GM21723 (cell line): Measurements from ENCODE around the gene RBKS.

Experiments
- ATAC-seq: cut with Tn5 transposase; IDR thresholded peaks from one replicate; pipeline ENCODE4 v1.9.1; 2021; ENCODE audit warnings: mild to moderate bottlenecking, moderate library complexity; ENCODE audit not compliant: unreplicated experiment

The RBKS gene

DNA sequence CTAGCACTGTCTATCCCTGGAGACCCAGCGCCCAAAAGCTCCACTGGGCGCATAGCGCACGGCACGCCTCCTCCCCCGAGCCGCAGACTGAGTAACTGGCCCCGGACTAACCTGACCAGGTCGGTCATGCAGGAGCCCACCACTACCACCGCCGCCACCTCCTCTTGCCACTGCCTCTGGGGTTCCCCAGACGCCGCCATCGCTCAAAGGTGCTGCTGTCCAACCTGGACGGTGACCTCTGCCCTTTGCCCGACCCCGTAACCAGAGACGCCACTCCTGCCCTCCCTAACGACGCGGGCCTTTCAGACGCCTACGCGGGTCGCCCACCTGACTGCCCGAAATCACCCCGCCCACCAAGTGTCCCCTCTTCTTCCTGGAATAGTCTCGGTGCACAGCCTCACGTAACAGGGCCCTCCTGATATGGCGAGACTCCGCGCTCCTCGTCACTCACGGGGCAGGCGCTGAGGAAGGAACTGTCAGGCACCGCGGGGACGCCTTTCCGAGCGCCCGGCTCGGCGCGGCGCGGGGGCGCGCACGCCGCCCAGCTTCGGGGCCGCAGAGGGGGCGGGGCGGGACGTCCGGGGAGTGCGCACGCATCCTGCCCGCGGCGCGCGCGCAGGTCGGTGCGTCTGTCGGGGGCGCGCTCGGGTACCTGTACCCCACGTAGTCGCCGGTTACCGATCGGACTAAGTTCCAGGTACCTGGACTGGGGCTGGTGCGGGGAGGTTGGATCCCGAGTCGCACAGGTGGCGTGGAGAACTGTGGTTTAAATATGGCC lies at the start of gene RBKS, which contains the start of gene BABAM2:
Gene RBKS, minus strand, starts transcription at position 242 of the 778 bp plus-strand sequence. Its CDS starts 42 bp downstream, at position 200.
Gene BABAM2, plus strand, starts transcription at position 584 of the 778 bp plus-strand sequence. CDS start 3,828 bp downstream, outside the sequence.
- ATAC-seq, result peak; percentile 82

DNA sequence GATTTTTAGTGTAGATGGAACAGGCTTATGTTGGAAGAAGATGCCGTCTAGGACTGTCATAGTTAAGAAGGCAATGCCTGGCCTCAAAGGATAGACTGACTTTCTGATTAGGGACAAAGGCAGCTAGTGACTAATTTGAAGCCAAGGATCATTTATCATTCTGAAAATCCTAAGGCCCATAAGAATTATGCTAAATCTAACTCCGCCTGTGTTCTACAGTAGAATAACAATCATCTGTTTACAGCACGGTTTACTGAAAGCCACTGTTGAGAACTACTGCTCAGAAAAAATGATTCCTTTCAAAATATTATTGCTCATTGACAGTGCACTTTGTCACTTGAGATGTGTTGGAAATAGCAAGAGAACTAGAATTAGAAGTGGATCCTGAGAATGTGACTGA lies 44.8 kb upstream of the RBKS start:
- ATAC-seq, result no peak

DNA sequence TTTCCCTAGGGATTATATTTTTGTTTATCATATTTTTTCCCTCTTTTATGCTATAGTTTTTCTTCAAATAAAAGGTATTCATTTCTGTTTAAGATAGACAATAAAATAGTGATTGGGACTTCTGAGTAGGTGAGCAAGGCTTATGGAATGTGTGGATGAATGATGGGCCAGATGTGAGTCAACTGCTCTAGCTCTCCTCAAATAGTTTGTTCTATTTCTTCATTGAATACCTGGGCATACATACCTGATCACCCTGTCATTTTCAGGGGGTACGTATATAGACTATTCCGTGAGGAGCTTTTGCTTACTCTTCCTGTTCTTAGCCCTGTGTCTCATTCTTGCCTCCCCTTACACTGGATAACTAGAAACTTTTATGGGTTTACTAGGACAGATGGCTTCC lies 42.2 kb upstream of the RBKS start:
- ATAC-seq, result no peak

DNA sequence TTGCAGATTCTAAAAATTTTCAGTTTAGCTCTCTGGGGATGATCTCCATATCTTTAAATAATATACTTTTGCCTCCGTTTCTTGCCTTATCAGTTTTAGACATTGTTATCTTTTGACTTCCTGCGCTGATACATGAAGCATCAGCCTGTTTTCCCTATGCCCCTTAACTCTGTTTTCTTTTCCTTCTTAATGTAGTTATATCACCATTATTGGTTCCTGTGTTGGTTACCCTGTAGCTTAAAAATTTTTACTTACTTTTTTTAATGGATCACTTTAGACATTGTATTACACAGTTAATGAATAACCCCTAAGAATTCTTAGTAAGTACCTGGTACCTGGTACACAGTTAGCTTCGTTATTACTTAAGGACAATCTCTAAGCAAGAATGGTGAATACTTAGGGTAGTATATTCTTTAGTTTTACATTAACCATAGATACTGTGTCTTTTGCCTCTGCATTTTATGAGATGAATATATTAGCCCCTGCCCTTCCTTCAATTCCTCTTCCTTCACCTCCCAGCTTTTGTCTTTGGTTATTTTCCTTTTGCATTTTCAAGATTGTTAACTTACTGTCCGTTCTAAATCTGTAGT lies 41.3 kb upstream of the RBKS start:
- no peak for ATAC-seq

DNA sequence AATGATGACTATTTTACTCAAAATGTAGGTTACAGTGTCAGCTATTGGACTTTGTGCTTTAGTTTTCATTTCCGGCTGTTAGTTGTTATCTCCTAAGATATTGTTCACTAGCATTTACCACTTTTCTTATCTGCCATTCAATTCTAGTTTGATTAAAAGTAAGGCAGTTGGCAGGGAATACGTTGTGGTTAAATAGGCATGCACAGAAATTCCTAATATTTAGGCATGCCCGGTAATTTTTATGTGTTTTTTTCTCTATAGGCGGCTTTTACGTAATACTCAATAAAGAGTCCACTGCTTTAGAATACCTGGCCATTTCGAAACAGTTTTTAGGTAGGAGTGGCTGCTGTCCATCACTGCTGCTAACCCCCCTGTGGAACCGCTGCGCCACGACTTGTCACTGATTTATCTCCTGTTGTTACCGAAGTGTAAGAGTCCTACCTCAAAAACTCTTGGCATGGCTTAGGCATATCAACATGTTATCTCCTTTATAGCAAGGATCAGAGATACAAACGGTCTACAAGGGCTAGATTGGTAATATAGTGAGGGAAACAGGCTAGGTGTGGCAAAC lies 39.8 kb upstream of the RBKS start:
- no peak for ATAC-seq

DNA sequence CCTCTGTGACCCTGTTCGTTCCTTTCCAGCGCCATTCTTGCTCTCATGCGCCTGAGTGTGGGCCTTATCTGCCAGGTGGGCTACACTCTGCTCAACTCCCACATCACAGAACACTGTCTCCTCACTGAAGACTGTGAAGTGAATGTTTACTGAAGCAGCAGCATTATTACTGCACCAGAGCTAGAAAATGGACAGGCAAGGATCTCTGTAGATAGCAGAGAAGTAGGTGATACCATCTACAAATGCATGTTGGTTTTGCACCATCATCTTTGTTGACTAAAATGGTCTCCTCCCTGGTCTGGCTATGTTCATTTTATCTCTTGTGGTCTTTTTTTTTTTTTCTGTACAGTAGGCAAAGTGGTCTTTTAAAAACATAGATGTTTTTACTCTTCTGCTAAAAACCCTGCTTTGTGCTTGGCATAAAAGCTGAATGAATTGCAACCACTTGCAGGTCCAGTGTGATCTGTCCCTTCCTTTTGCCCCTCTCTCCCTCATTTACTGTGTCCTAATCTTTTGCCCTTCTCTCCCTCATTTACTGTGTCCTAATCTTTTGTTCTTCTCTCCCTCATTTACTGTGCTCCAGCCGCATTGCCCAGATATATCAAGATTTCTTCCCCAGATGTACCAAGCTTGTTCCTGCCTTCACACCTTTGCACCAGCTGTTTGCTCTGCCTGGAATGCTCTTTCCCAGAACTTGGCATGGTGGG lies 35.7 kb upstream of the RBKS start:
- no peak for ATAC-seq

DNA sequence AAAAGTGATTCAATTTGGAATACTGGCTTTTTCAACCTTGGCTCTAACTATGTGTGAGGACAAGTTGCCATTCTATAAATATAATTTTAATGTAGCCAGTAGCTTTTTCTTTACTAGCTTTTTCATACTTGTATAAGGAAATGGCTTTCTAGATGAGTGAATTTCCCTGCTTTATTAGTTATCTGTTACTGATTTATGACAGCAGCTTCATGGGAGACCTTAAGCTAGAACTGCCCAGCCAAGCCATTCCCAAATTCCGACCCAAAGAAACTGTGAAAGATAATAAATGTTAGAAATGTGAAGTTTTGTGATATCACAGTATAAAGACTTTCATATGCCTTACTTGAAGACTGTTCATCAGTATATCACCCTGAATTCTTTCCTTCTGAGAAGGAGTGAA lies 32.7 kb upstream of the RBKS start:
- ATAC-seq, result no peak

DNA sequence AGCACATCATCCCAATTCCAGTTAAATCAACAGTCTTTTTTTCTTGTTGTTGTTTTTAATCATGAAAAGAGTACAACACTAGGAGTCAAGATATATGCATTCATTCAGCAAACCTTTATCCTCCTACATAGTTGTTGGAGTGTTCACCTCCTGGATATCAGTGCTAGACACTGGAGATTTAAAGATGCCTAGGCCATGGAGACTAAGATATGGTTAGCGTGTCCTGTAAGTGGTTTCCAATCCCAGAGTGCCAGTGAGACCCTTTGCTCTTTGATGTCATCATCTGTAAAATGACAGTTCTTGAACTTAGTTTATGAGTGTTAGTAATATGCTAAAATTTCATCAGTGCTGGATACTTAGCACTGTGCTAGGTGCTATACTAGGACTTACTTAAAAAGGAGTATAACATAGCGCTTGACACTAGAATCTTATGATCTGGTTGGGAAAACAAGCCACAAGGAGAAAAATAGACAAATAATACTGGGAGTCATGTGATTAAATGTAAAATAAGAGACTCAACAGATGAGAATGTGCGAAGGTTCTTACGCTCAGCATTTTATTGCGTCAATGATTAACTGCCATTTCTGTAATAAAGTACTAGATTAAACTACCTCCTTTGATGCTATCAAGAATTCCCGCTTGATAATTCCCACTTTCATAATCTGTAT lies 31.8 kb upstream of the RBKS start:
- ATAC-seq, result no peak

GRCh38 chr2:27921424-27921823 lies 31.2 kb upstream of the RBKS start:
- ATAC-seq, result no peak

GRCh38 chr2:27920148-27920885 lies 30.1 kb upstream of the RBKS start:
- ATAC-seq, result no peak

- ATAC-seq, result no peak
Measured at GRCh38 chr2:27916293-27916995, 26.3 kb upstream of the RBKS start.

- no peak for ATAC-seq
Measured at GRCh38 chr2:27915874-27916273, 25.7 kb upstream of the RBKS start.

DNA sequence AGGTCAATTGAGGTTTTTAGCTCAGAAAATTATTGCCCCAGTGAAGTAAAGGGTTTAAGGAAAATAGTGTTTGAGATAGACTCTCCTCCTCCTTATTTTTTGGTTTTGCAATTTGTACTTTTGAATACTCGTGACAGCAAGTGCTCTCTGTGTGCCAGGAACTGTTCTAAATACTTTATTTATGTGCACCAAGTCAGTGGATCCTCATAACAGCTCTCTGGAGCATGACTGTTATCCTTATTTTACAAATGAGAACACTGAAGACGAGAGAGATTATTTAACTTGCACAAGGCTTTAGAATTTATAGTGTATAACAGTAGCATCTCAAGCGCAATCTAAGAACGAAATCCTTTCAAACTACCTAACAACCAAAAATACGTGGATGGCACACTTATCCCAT lies 25.0 kb upstream of the RBKS start:
- no peak for ATAC-seq

- no peak for ATAC-seq
Measured at GRCh38 chr2:27914805-27915175, 24.6 kb upstream of the RBKS start.

DNA sequence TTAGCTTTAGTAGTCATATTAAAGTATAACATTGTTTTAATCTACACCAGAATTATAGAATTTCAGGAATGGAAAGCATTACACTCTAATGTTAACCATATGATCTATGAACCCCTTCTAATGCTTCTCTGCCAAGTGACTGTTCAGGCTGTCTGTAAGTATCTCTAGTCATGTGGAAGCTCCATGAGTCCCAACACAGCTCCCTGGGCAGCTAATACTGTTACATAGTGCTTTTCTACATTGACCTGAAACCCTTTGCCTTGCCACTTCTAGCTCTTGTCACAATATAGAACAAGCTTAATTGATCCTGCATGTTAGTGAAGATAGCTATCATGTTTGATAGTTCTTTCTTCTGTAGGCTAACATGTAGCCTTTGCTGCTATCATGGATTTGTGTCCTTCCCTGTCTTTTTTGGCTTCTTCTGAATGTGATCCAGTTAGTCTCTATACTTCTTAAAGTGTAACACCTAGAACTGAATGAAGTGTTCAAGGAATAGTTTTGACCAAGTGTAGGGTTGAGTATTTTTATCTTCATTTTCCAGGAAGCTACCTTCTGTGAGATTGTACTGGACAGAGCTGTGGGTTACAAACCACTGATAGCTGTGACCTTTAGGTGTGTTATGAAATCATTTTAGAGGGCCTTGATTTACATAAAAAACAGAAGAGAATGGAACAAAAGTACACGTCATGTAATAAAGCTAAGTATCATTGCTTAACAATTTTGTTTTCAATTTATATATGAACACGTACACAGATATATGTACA lies 24.0 kb upstream of the RBKS start:
- ATAC-seq, result no peak

GRCh38 chr2:27912512-27912911 lies 22.3 kb upstream of the RBKS start:
- ATAC-seq, result no peak

DNA sequence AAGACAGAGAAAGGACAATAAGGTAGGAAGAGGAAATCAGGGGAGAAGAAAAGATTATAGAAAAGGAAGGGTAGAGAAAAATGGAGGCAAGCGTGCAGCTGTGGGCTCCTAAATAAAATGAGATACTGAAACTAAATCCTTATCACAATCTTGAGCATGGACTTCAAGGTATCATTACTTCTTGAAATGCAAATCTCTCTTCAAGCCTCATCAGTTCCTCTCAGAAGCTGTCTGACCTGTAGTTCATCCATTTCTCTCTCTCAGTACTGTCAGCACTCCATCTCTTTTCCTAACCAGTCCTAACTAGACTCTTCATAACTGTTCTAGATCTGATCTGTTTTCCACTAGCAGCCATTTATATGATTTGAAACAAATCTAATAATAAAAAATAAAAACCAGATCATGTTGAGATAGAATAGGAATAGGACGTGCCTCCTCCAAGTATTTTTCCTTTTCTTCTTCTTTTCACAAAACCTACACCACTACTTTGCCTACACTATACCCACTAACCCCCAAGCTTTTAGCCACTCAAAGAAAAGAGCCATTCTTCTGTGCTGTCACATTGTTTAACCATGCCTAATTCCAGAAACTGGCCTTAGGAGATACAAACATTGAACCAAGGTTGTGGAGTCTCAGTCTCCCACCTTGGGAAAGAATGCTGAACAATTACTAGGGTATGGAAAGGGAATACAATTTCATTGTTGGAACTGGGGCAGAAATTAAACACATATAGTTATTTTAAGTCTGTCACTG lies 21.4 kb upstream of the RBKS start:
- no peak for ATAC-seq

DNA sequence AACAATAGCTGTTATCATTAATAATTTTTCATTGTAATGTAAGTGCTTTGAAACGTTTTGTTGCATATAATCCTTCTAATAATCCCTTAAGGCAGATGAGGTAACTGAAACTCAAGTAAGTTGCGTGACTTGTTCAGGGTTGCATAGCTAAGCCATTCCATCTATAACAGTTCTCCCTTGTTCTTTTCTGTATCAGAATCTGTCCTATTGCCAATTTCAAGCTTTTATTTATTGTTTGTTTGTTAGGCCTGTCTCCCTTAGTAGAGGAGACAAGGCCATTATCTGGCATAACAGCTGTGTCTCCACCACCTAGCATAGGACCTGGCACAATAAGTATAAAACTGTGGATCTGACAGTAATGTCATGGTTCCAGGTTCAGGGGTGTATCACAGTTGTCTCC lies 19.7 kb upstream of the RBKS start:
- no peak for ATAC-seq
